Caco-2 (cell line): ENCODE results near the gene DSTN. TPM values are rescaled to one million over a fixed set of nuclear protein-coding genes. Genes with fewer than 3 reads are reported as not detected.

Experiments used
- BruUV-seq: library from RNA; stranded (reverse); fragments of 400-500 nt; replicated peaks from 2 replicates; lab custom pipeline; 2021; lab: Mats Ljungman, UMichigan
- CTCF ChIA-PET: fragments of 300-600 bp; sonication (Branson Sonifier 250); formaldehyde crosslinking; loops from one replicate; lab custom pipeline; 2022; ENCODE audit warnings: antibody characterized with exemption; lab: Charles Lee
- POLR2A ChIA-PET: fragments of 300-600 bp; sonication (Branson Sonifier 250); formaldehyde crosslinking; loops from one replicate; lab custom pipeline; 2022; ENCODE audit warnings: antibody characterized with exemption; lab: Charles Lee
- DNase-seq, 2 experiments: peaks; one replicate each; pipeline versions ENCODE4 v3.0.0 to v3.0.0-alpha.2; 2020 to 2022
- H3K27me3 ChIP-seq: replicated peaks from 2 replicates; pipeline ENCODE4 v1.6.0; 2011; ENCODE audit warnings: low read length; ENCODE audit not compliant: control insufficient read depth, insufficient read depth
- H3K36me3 ChIP-seq: 2 replicates; pipeline ENCODE4 v1.5.1; 2011; ENCODE audit warnings: low read length; ENCODE audit not compliant: control insufficient read depth, insufficient read depth
- H3K4me1 ChIP-seq: fragments of 250-450 bp; sonication (Bioruptor Pico); 2 replicates; pipeline ENCODE4 v1.5.1; 2020; ENCODE audit warnings: mild to moderate bottlenecking
- H3K4me3 ChIP-seq: 2 replicates; pipeline ENCODE4 v1.5.1; 2011; ENCODE audit warnings: low read depth, mild to moderate bottlenecking, control low read depth, low read length
- H3K9me3 ChIP-seq: fragments of 250-450 bp; sonication (Bioruptor Pico); 2 replicates; pipeline ENCODE4 v1.5.1; 2020; ENCODE audit warnings: mild to moderate bottlenecking, moderate library complexity
- H3K27ac Mint-ChIP-seq: one replicate; pipeline ENCODE4 v1.8.0; 2022; ENCODE audit warnings: mixed read lengths; ENCODE audit not compliant: unreplicated experiment
- H3K27me3 Mint-ChIP-seq: one replicate; pipeline ENCODE4 v1.8.0; 2022; ENCODE audit warnings: mixed read lengths; ENCODE audit not compliant: insufficient read depth, unreplicated experiment
- H3K36me3 Mint-ChIP-seq: one replicate; pipeline ENCODE4 v1.8.0; 2022; ENCODE audit warnings: mild to moderate bottlenecking, mixed read lengths; ENCODE audit not compliant: insufficient read depth, unreplicated experiment
- H3K4me1 Mint-ChIP-seq: one replicate; pipeline ENCODE4 v1.8.0; 2022; ENCODE audit warnings: low read depth, mixed read lengths; ENCODE audit not compliant: unreplicated experiment
- H3K4me3 Mint-ChIP-seq: one replicate; pipeline ENCODE4 v1.8.0; 2022; ENCODE audit warnings: mild to moderate bottlenecking, moderate library complexity, mixed read lengths; ENCODE audit not compliant: unreplicated experiment
- H3K9me3 Mint-ChIP-seq: one replicate; pipeline ENCODE4 v1.8.0; 2022; ENCODE audit warnings: mixed read lengths; ENCODE audit not compliant: unreplicated experiment
- CTCF ChIP-seq, 2 experiments: fragments of 200-600 bp in 1 of 2; IDR thresholded peaks; 1 replicate in 1 of 2; 2 replicates in 1 of 2; pipeline versions ENCODE4 v1.5.1 to v1.8.0; 2011 to 2022; ENCODE audit warnings: antibody characterized with exemption in 1 of 2, control low read depth in 1 of 2, inconsistent platforms in 1 of 2, low read depth in 1 of 2, low read length in 1 of 2, mild to moderate bottlenecking in 1 of 2, moderate library complexity in 1 of 2; ENCODE audit not compliant: insufficient read depth in 1 of 2, severe bottlenecking in 1 of 2, unreplicated experiment in 1 of 2
- intact Hi-C: fragments of 100-400 bp; cut with micrococcal nuclease; formaldehyde crosslinking; loops from one replicate; pipeline ENCODE4 v1.10.0; 2022; ENCODE audit not compliant: unreplicated experiment
- total RNA-seq: library from RNA; stranded (reverse); gene quantifications from 2 replicates; pipeline ENCODE4 v1.2.3, GENCODE V29; 2022

The DSTN gene
- total RNA-seq, 1 experiment from 2014 or later = 318 TPM

GRCh38 chr20:17568045-17568788 is 1.7 kb upstream of the DSTN start:
- Histone ChIP-seq H3K4me1 (peaks cover 23% of the 10 kb centered on the region), H3K9me3 (no peaks in the 10 kb centered on the region), H3K4me3 (peak overlapping the region; percentile 98), H3K36me3 (no peaks in the 10 kb centered on the region), H3K27me3 (no peaks in the 10 kb centered on the region)
- TF ChIP-seq CTCF (IDR thresholded peaks at IDR 0.05; ENCODE audit: insufficient read depth in 1 of 2, low read depth in 1 of 2, low read length in 1 of 2, severe bottlenecking in 1 of 2, unreplicated experiment in 1 of 2) = no peak
- H3K27ac Mint-ChIP-seq = peak overlapping the region; percentile 87
- H3K9me3 Mint-ChIP-seq = no peaks in the 10 kb centered on the region
- CTCF ChIA-PET = no interaction called here
- intact Hi-C loops = loop anchor here (5.0 kb wide), 1 partner anchor 399 kb away; the partner anchor contains the start of genes MGME1 and SNX5
- H3K4me3 Mint-ChIP-seq = peak overlapping the region; percentile 73
- BruUV-seq = no TSS peak
- H3K36me3 Mint-ChIP-seq = peaks cover 27% of the 10 kb centered on the region
- peak in 1 of 2 experiments; percentile 29 for DNase-seq
- H3K27me3 Mint-ChIP-seq = no peaks in the 10 kb centered on the region
- peaks cover 29% of the 10 kb centered on the region for H3K4me1 Mint-ChIP-seq
- POLR2A ChIA-PET = no interaction called here

- H3K4me3 Mint-ChIP-seq = peak overlapping the region; percentile 73
- ChIA-PET POLR2A (interaction anchor here (0.7 to 2.2 kb wide), 13 partner anchors 10 to 569 kb away, joined by 3 to 30 read pairs (median 4); partner anchors contain the start of genes BFSP1, KAT14, PET117 and RRBP1), CTCF (interaction anchor here (0.7 to 1.5 kb wide), 4 partner anchors 25 to 38 kb away, joined by 3 to 13 read pairs (median 9); partner anchors contain the start of gene BFSP1)
- Histone ChIP-seq H3K4me3 (peak overlapping the region; percentile 98), H3K27me3 (no peaks in the 10 kb centered on the region), H3K36me3 (no peaks in the 10 kb centered on the region), H3K4me1 (peaks cover 23% of the 10 kb centered on the region), H3K9me3 (no peaks in the 10 kb centered on the region)
- DNase-seq = peak; percentile 95 to 98
- H3K27ac Mint-ChIP-seq = peak overlapping the region; percentile 87
- H3K4me1 Mint-ChIP-seq = peaks cover 32% of the 10 kb centered on the region
- peaks cover 29% of the 10 kb centered on the region for H3K36me3 Mint-ChIP-seq
- H3K27me3 Mint-ChIP-seq = no peaks in the 10 kb centered on the region
- no peaks in the 10 kb centered on the region for H3K9me3 Mint-ChIP-seq
- TF ChIP-seq CTCF (IDR thresholded peaks at IDR 0.05; ENCODE audit: insufficient read depth in 1 of 2, low read depth in 1 of 2, low read length in 1 of 2, severe bottlenecking in 1 of 2, unreplicated experiment in 1 of 2) = no peak
- intact Hi-C loops = loop anchor here (1.0 to 5.0 kb wide), 6 partner anchors 11 to 398 kb away; partner anchors contain the start of genes MGME1 and SNX5
- BruUV-seq = no TSS peak
Observed at GRCh38 chr20:17568972-17569521, 828 bp upstream of the DSTN start.
